HEK293T (cell line): ENCODE data around the gene GLTP.
"Not testable (repeated sequence)": the region's sequence is repeated elsewhere in the genome, so short reads cannot be mapped to it uniquely, and the experiment has no call there.

Experiments used
- BHLHE40 ChIP-seq: fragments of 450-650 bp; IDR thresholded peaks from 2 replicates; pipeline ENCODE4 v1.6.1; 2016; ENCODE audit warnings: mild to moderate bottlenecking, moderate library complexity, borderline replicate concordance
- CTBP1 ChIP-seq: fragments of 450-650 bp; IDR thresholded peaks from 2 replicates; pipeline ENCODE4 v1.6.1; 2016; ENCODE audit warnings: borderline replicate concordance
- ELF4 ChIP-seq: fragments of 450-650 bp; IDR thresholded peaks from 2 replicates; pipeline ENCODE4 v1.6.1; 2017; ENCODE audit warnings: antibody characterized with exemption
- FOXM1 ChIP-seq: fragments of 450-650 bp; IDR thresholded peaks from 2 replicates; pipeline ENCODE4 v1.6.1; 2017; ENCODE audit warnings: mild to moderate bottlenecking, borderline replicate concordance
- L3MBTL2 ChIP-seq: fragments of 450-650 bp; conservative IDR thresholded peaks from 2 replicates; pipeline ENCODE4 v1.6.1; 2016; ENCODE audit warnings: mild to moderate bottlenecking
- LEF1 ChIP-seq: fragments of 450-650 bp; IDR thresholded peaks from 2 replicates; pipeline ENCODE4 v1.6.1; 2017; ENCODE audit warnings: mild to moderate bottlenecking, borderline replicate concordance
- SP1 ChIP-seq: fragments of 450-650 bp; IDR thresholded peaks from 2 replicates; pipeline ENCODE4 v1.6.1; 2017
- SUZ12 ChIP-seq: fragments of 450-650 bp; IDR thresholded peaks from 2 replicates; pipeline ENCODE4 v1.6.1; 2016; ENCODE audit warnings: mild to moderate bottlenecking
- TF ChIP-seq, protein P1 (sequence below): fragments of 450-650 bp; IDR thresholded peaks from 2 replicates; pipeline ENCODE4 v1.6.1; 2016

DNA sequence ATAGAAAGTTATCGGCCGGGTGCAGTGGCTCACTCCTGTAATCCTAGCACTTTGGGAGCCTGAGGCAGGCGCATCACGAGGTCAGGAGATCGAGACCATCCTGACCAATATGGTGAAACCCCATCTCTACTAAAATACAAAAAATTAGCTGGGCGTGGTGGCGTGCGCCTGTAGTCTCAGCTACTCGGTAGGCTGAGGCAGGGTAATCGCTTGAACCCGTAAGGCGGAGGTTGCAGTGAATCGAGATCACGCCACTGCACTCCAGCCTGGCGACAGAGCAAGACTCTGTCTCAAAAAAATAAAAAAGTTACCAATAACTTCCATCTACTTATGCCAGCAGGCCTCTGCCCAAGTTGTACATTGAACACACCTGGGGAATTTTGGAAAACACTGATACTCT lies 19.0 kb upstream of the GLTP start:
- TF ChIP-seq, protein P1, sequence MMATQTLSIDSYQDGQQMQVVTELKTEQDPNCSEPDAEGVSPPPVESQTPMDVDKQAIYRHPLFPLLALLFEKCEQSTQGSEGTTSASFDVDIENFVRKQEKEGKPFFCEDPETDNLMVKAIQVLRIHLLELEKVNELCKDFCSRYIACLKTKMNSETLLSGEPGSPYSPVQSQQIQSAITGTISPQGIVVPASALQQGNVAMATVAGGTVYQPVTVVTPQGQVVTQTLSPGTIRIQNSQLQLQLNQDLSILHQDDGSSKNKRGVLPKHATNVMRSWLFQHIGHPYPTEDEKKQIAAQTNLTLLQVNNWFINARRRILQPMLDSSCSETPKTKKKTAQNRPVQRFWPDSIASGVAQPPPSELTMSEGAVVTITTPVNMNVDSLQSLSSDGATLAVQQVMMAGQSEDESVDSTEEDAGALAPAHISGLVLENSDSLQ: not testable (repeated sequence)
- not testable (repeated sequence) for TF ChIP-seq SP1, CTBP1, ELF4, SUZ12, FOXM1, LEF1, L3MBTL2, BHLHE40
